Keratinocyte (primary cell): Measurements from ENCODE around the gene NOP16. TPM values are rescaled to one million over a fixed set of nuclear protein-coding genes. Genes with fewer than 3 reads are reported as not detected.

Experiments used
- DNase-seq: peaks from one replicate; pipeline ENCODE4 v3.0.0-alpha.2; 2011; ENCODE audit warnings: low read depth, missing footprints, low spot score
- FAIRE-seq: peaks from 2 replicates; lab custom pipeline; 2011; peaks lifted over from hg19 to GRCh38; lab: Jason Lieb, UNC
- H2AFZ ChIP-seq: 2 replicates; pipeline ENCODE4 v1.6.0; 2012; ENCODE audit warnings: low read length, control low read depth, inconsistent platforms; ENCODE audit not compliant: control insufficient read depth
- H3K27ac ChIP-seq: 2 replicates; pipeline ENCODE4 v1.5.1; 2011; ENCODE audit warnings: low read length; ENCODE audit not compliant: control insufficient read depth, insufficient read depth
- H3K27me3 ChIP-seq: 3 replicates; pipeline ENCODE4 v1.6.0; 2011; ENCODE audit warnings: low read length; ENCODE audit not compliant: control insufficient read depth, insufficient read depth; ENCODE audit errors: extremely low read depth
- H3K36me3 ChIP-seq, 2 experiments: 2 replicates in 1 of 2; 3 replicates in 1 of 2; pipeline ENCODE4 v1.5.1; 2011; ENCODE audit warnings: low read length in 2 of 2, mild to moderate bottlenecking in 1 of 2; ENCODE audit not compliant: control insufficient read depth in 2 of 2, insufficient read depth in 2 of 2; ENCODE audit errors: extremely low read depth in 1 of 2
- H3K4me1 ChIP-seq: 3 replicates; pipeline ENCODE4 v1.5.1; 2011; ENCODE audit warnings: low read length; ENCODE audit not compliant: control insufficient read depth, insufficient read depth; ENCODE audit errors: extremely low read depth
- H3K4me2 ChIP-seq: 3 replicates; pipeline ENCODE4 v1.6.0; 2011; ENCODE audit warnings: low read depth, low read length; ENCODE audit not compliant: control insufficient read depth, insufficient read depth; ENCODE audit errors: extremely low read depth
- H3K4me3 ChIP-seq, 3 experiments: fragments of 200-600 bp in 1 of 3; sonication (generic) in 1 of 3; 2 replicates in 2 of 3; 3 replicates in 1 of 3; pipeline ENCODE4 v1.5.1; 2011 to 2016; ENCODE audit warnings: low read length in 3 of 3, mild to moderate bottlenecking in 3 of 3, control low read depth in 2 of 3, inconsistent platforms in 1 of 3, low read depth in 1 of 3, mixed read lengths in 1 of 3, mixed run types in 1 of 3, moderate library complexity in 1 of 3; ENCODE audit not compliant: control insufficient read depth in 2 of 3, insufficient read depth in 2 of 3; ENCODE audit errors: extremely low read depth in 1 of 3
- H3K79me2 ChIP-seq: 2 replicates; pipeline ENCODE4 v1.6.0; 2012; ENCODE audit warnings: low read length; ENCODE audit not compliant: control insufficient read depth, insufficient read depth
- H3K9ac ChIP-seq: 3 replicates; pipeline ENCODE4 v1.6.0; 2011; ENCODE audit warnings: low read length; ENCODE audit not compliant: control insufficient read depth, insufficient read depth; ENCODE audit errors: extremely low read depth
- H3K9me1 ChIP-seq: 3 replicates; pipeline ENCODE4 v1.6.0; 2011; ENCODE audit warnings: low read length; ENCODE audit not compliant: control insufficient read depth, insufficient read depth; ENCODE audit errors: extremely low read depth
- H3K9me3 ChIP-seq: 2 replicates; pipeline ENCODE4 v1.5.1; 2012; ENCODE audit warnings: low read depth, low read length; ENCODE audit not compliant: control insufficient read depth
- H4K20me1 ChIP-seq: 3 replicates; pipeline ENCODE4 v1.6.0; 2011; ENCODE audit warnings: low read length; ENCODE audit not compliant: control insufficient read depth, insufficient read depth; ENCODE audit errors: extremely low read depth
- CTCF ChIP-seq, 3 experiments: IDR thresholded peaks in 1 of 3; conservative IDR thresholded peaks in 1 of 3; optimal IDR thresholded peaks in 1 of 3; 2 replicates in 2 of 3; 3 replicates in 1 of 3; pipeline versions ENCODE3 to v1.5.1; 2011; ENCODE audit warnings: low read length in 3 of 3, mild to moderate bottlenecking in 3 of 3, moderate library complexity in 2 of 3, control low read depth in 1 of 3, inconsistent platforms in 1 of 3; ENCODE audit not compliant: insufficient read depth in 2 of 3; ENCODE audit errors: extremely low read depth in 1 of 3
- EZH2 ChIP-seq: IDR thresholded peaks from one replicate; pipeline ENCODE4 v1.6.1; 2012; ENCODE audit warnings: inconsistent platforms, mild to moderate bottlenecking, low read length, moderate library complexity
- dilution Hi-C: fragments of 300-500 bp; cut with MboI; formaldehyde crosslinking; loops from one replicate; pipeline ENCODE4 v1.7.0; 2020; ENCODE audit warnings: low sequenced_read_pairs; ENCODE audit not compliant: extremely low pct_ligation_motif_present
- polyA plus RNA-seq, 5 experiments: library from polyadenylated mRNA; depleted of rRNA in 3 of 5; stranded (reverse) in 3 of 5; stranded (forward) in 1 of 5; unstranded in 1 of 5; fragments of >200 nt; gene quantifications; 1 replicate in 1 of 5; 2 replicates in 3 of 5; 3 replicates in 1 of 5; pipeline versions ENCODE4 v1.2.1 to v1.2.3, GENCODE V29; 2011 to 2012; ENCODE audit warnings: missing spikeins in 2 of 5, low read depth in 1 of 5, low replicate concordance in 1 of 5

NOP16 gene
- polyA plus RNA-seq, 1 donor (not counting 4 experiments of a cell fraction or from before 2014, with no cell fraction given), result 96.7 TPM

DNA sequence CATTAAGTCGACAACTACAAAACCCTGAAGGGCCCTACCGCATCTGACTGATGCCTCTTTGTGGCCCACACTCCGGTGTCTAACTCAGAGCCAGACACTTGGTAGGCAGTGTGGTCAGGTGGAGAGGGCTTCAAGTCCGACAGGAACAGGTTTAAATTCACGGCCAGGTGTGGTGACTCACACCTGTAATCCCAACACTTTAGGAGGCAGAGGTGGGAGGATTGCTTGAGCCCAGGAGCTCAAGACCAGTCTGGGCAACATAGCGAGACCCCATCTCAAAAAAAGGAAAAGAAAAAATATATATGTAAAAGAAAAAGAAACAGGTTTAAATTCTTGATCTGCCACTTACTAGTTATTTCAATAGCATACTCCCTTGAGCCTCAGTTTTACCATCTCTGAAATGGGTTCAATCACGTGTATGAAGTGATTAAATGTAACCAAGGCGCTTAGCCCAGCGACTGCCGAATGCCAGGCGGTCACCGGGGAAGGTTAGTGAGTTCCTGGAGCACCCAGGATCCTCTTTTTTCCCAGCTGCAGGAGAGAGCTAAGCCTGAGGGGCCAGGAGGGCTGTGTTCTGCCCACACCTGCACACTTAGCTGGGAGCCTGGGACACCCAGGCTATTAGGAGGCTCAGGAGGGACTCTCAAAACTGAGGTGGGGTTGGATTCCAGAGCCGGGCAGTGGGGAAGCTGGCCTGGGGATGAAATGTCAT is 27.0 kb upstream of the NOP16 start:
- Histone ChIP-seq H2AFZ (no peak overlapping the region), H3K9me3 (no peaks in the 10 kb centered on the region), H4K20me1 (peaks cover 10% of the 10 kb centered on the region), H3K9ac (peak overlapping the region; percentile 91), H3K36me3 (peaks cover 1 to 5% of the 10 kb centered on the region in 2 experiments), H3K9me1 (no peaks in the 10 kb centered on the region), H3K27ac (peak overlapping the region; percentile 86), H3K27me3 (no peaks in the 10 kb centered on the region), H3K79me2 (peaks cover 47% of the 10 kb centered on the region), H3K4me1 (peaks cover 65% of the 10 kb centered on the region), H3K4me2 (peak overlapping the region; percentile 77), H3K4me3 (peak overlapping the region; percentile 86 to 95 (median 91))
- no peak for FAIRE-seq
- dilution Hi-C loops, result no loop called here
- DNase-seq, result no peak
- TF ChIP-seq CTCF (optimal IDR thresholded peaks at IDR 0.05 in 1 of 3, IDR thresholded peaks at IDR 0.05 in 1 of 3, conservative IDR thresholded peaks at IDR 0.05 in 1 of 3; ENCODE audit: extremely low read depth in 1 of 3, insufficient read depth in 2 of 3, low read length in 3 of 3) (no peak), EZH2 (no peak)

GRCh38 chr5:176414704-176415103 is 26.3 kb upstream of the NOP16 start:
- Histone ChIP-seq H2AFZ (no peak overlapping the region), H3K79me2 (peaks cover 54% of the 10 kb centered on the region), H3K4me1 (peaks cover 68% of the 10 kb centered on the region), H3K9me1 (no peaks in the 10 kb centered on the region), H3K9me3 (no peaks in the 10 kb centered on the region), H3K4me2 (peak overlapping the region; percentile 77), H4K20me1 (peaks cover 11% of the 10 kb centered on the region), H3K27me3 (no peaks in the 10 kb centered on the region), H3K36me3 (peaks cover 6 to 12% of the 10 kb centered on the region in 2 experiments), H3K27ac (peak overlapping the region; percentile 86), H3K4me3 (peak overlapping the region; percentile 86 to 95 (median 91)), H3K9ac (peak overlapping the region; percentile 91)
- no peak for TF ChIP-seq CTCF (optimal IDR thresholded peaks at IDR 0.05 in 1 of 3, IDR thresholded peaks at IDR 0.05 in 1 of 3, conservative IDR thresholded peaks at IDR 0.05 in 1 of 3; ENCODE audit: extremely low read depth in 1 of 3, insufficient read depth in 2 of 3, low read length in 3 of 3)
- no peak for TF ChIP-seq EZH2
- DNase-seq, result no peak
- dilution Hi-C loops, result no loop called here
- no peak for FAIRE-seq
